B cell (primary cell): ENCODE measurements around the gene ERC1. TPM values are rescaled to one million over a fixed set of nuclear protein-coding genes. Genes with fewer than 3 reads are reported as not detected.
"Not testable (repeated sequence)": the region's sequence is repeated elsewhere in the genome, so short reads cannot be mapped to it uniquely, and the experiment has no call there.

Experiments used
- ATAC-seq: fragments of 200-7000 bp; cut with Tn5 transposase; one replicate; pipeline ENCODE4 v1.10.0; 2021; ENCODE audit warnings: low read depth, mild to moderate bottlenecking, moderate number of reproducible peaks, moderate library complexity
- CTCF ChIA-PET: fragments of 350-600 bp; sonication (Branson Sonifier 250); formaldehyde crosslinking; loops from one replicate; lab custom pipeline; 2021; ENCODE audit warnings: antibody characterized with exemption, inconsistent platforms; lab: Charles Lee
- POLR2A ChIA-PET: fragments of 350-600 bp; sonication (Branson Sonifier 250); formaldehyde crosslinking; loops from one replicate; lab custom pipeline; 2021; ENCODE audit warnings: antibody characterized with exemption; lab: Charles Lee
- DNase-seq: peaks from one replicate; pipeline ENCODE4 v3.0.0; 2013
- H2AFZ ChIP-seq: 2 replicates; pipeline ENCODE4 v1.6.1; 2012; ENCODE audit warnings: mild to moderate bottlenecking, low read depth, low read length; ENCODE audit not compliant: insufficient read depth, poor library complexity, severe bottlenecking
- H3K27ac ChIP-seq, 2 donors: 1 replicate in 1 of 2; 2 replicates in 1 of 2; pipeline ENCODE4 v1.5.1; 2012 to 2013; ENCODE audit warnings: low read length in 2 of 2, mild to moderate bottlenecking in 2 of 2, moderate library complexity in 1 of 2
- H3K27me3 ChIP-seq, 4 experiments: fragments of 200-600 bp in 1 of 4; sonication (generic) in 1 of 4; replicated peaks in 1 of 4; 1 replicate in 2 of 4; 2 replicates in 2 of 4; pipeline versions ENCODE4 v1.6.1 to v1.7.0; 2013 to 2016; ENCODE audit warnings: low read length in 3 of 4, mild to moderate bottlenecking in 2 of 4, mixed read lengths in 1 of 4, moderate library complexity in 1 of 4; ENCODE audit not compliant: insufficient read depth in 4 of 4, control insufficient read depth in 3 of 4; ENCODE audit errors: control extremely low read depth in 1 of 4
- H3K36me3 ChIP-seq, 2 experiments: replicated peaks in 1 of 2; 1 replicate in 1 of 2; 2 replicates in 1 of 2; pipeline versions ENCODE4 v1.6.1 to v1.7.1; 2013; ENCODE audit warnings: low read length in 1 of 2; ENCODE audit not compliant: insufficient read depth in 2 of 2, control insufficient read depth in 1 of 2; ENCODE audit errors: control extremely low read depth in 1 of 2, extremely low read depth in 1 of 2
- H3K4me1 ChIP-seq, 2 donors: fragments of 200-600 bp in 1 of 2; sonication (generic) in 1 of 2; 1 replicate in 1 of 2; 2 replicates in 1 of 2; pipeline versions ENCODE4 v1.5.1 to v1.6.1; 2013 to 2017; ENCODE audit warnings: low read length in 2 of 2; ENCODE audit not compliant: control insufficient read depth in 2 of 2, insufficient read depth in 2 of 2
- H3K4me2 ChIP-seq: replicated peaks from 2 replicates; pipeline ENCODE3; 2012; ENCODE audit warnings: mild to moderate bottlenecking, low read depth, low read length; ENCODE audit not compliant: poor library complexity, severe bottlenecking
- H3K4me3 ChIP-seq, 5 experiments: fragments of 200-600 bp in 1 of 5; sonication (generic) in 1 of 5; 1 replicate in 3 of 5; 2 replicates in 2 of 5; pipeline versions ENCODE4 v1.5.1 to v1.7.0; 2011 to 2016; ENCODE audit warnings: low read length in 4 of 5, mild to moderate bottlenecking in 4 of 5, low read depth in 2 of 5, control low read depth in 1 of 5, moderate library complexity in 1 of 5; ENCODE audit not compliant: insufficient read depth in 1 of 5; ENCODE audit errors: control extremely low read depth in 1 of 5, extremely low read depth in 1 of 5
- H3K79me2 ChIP-seq: fragments of 200-600 bp; sonication (generic); one replicate; pipeline ENCODE4 v1.6.0; 2016; ENCODE audit warnings: low read length; ENCODE audit not compliant: control insufficient read depth, insufficient read depth
- H3K9ac ChIP-seq: fragments of 200-600 bp; sonication (generic); 2 replicates; pipeline ENCODE4 v1.6.1; 2017; ENCODE audit warnings: mild to moderate bottlenecking, low read length, moderate library complexity
- H3K9me3 ChIP-seq, 3 donors: one replicate each; pipeline versions ENCODE4 v1.6.1 to v1.7.1; 2013; ENCODE audit warnings: low read length in 2 of 3; ENCODE audit not compliant: control insufficient read depth in 2 of 3, insufficient read depth in 1 of 3; ENCODE audit errors: control extremely low read depth in 1 of 3
- H4K20me1 ChIP-seq: 2 replicates; pipeline ENCODE4 v1.6.0; 2012; ENCODE audit warnings: mild to moderate bottlenecking, low read length; ENCODE audit not compliant: insufficient read depth, control insufficient read depth, poor library complexity, severe bottlenecking
- H3K27ac Mint-ChIP-seq: one replicate; pipeline ENCODE4 v1.8.0; 2021; ENCODE audit warnings: mixed read lengths
- H3K27me3 Mint-ChIP-seq: one replicate; pipeline ENCODE4 v1.8.0; 2021; ENCODE audit warnings: mixed read lengths
- H3K4me1 Mint-ChIP-seq: one replicate; pipeline ENCODE4 v1.8.0; 2021; ENCODE audit warnings: mixed read lengths
- H3K4me3 Mint-ChIP-seq: one replicate; pipeline ENCODE4 v1.8.0; 2021; ENCODE audit warnings: mixed read lengths
- H3K9me3 Mint-ChIP-seq: one replicate; pipeline ENCODE4 v1.8.0; 2022; ENCODE audit warnings: mixed read lengths; ENCODE audit not compliant: insufficient read depth
- EZH2 ChIP-seq: IDR thresholded peaks from 2 replicates; pipeline ENCODE4 v1.6.1; 2012; ENCODE audit warnings: borderline replicate concordance, low read depth, mild to moderate bottlenecking, moderate library complexity, low read length; ENCODE audit not compliant: insufficient read depth, poor library complexity, severe bottlenecking
- WGBS: methylation state at CpG from one replicate; pipeline ENCODE4 v1.1.5; 2013; ENCODE audit warnings: missing lambda C conversion rate; ENCODE audit not compliant: insufficient coverage; 5-methylcytosine and 5-hydroxymethylcytosine counted together
- intact Hi-C: fragments of 100-400 bp; cut with micrococcal nuclease; formaldehyde crosslinking; loops from one replicate; pipeline ENCODE4 v1.10.0; 2022
- polyA plus RNA-seq: library from polyadenylated mRNA; depleted of rRNA; stranded (reverse); fragments of >200 nt; gene quantifications from 2 replicates; pipeline ENCODE4 v1.2.3, GENCODE V29; 2012
- total RNA-seq, 2 donors: library from RNA; stranded (reverse); fragments of 120-200 nt in 1 of 2; gene quantifications; 1 replicate in 1 of 2; 2 replicates in 1 of 2; pipeline versions ENCODE4 v1.2.3 to v1.2.4, GENCODE V29; 2013 to 2022
- TF ChIP-seq, protein P1 (sequence below): fragments of 200-600 bp; IDR thresholded peaks from one replicate; pipeline ENCODE4 v1.8.0; 2022; ENCODE audit warnings: antibody characterized with exemption, mild to moderate bottlenecking

The ERC1 gene
- total and polyA plus RNA-seq, 2 donors (not counting 1 experiment from before 2014, with no cell fraction given), result 4.0 to 77.6 TPM

DNA sequence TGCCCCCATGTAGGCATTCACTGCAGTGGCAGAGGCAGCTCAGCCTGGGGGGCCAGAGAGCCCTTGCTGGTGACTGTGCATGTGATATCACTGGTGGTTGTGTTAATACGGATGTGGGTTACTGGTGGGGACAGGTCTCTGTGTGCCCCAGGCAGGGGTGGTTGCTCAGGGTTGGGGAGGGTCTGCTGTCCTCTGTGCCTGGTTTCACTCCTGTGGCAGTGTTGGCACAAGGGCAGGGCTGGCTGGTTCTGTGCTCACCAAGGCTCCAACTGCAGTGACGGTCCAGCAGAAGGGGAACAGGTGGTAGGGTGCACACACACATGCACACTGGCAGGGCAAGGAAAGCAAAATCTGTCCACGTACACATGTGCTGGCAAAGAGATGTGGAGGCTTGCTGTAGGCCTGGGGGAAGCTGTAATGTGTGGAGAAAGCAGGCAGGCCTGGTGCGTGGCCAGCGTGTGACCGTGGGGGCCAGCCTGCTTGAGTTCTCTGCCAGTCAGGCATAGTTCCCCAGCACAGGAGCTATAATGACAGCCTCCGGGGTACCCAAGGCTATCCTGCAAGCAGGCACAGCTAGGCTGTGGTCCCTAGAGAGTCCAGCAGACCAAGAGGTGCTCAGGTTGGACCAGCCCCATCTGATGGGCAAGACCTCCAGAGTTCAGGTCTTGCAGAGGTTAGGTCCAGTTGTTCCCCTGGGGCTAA, 348.7 kb downstream of the ERC1 start:
- Histone ChIP-seq H3K9ac (no peak overlapping the region), H3K36me3 (no peaks in the 10 kb centered on the region), H3K27ac (no peak overlapping the region), H3K4me2 (no peak overlapping the region), H4K20me1 (peaks cover 4% of the 10 kb centered on the region), H2AFZ (no peak overlapping the region), H3K79me2 (no peaks in the 10 kb centered on the region), H3K4me1 (no peaks in the 10 kb centered on the region), H3K4me3 (no peak overlapping the region), H3K9me3 (peaks cover 0 to 9% (median 0%) of the 10 kb centered on the region in 3 donors), H3K27me3 (no peaks in the 10 kb centered on the region)
- ATAC-seq (no peak), DNase-seq (no peak)
- Mint-ChIP-seq H3K27ac (no peak overlapping the region), H3K4me1 (no peaks in the 10 kb centered on the region), H3K9me3 (no peaks in the 10 kb centered on the region), H3K27me3 (no peaks in the 10 kb centered on the region), H3K4me3 (no peak overlapping the region)
- ChIA-PET CTCF (no interaction called here), POLR2A (no interaction called here)
- 93% methylated on average over 7 of the region's 7 CpGs for WGBS
- TF ChIP-seq, protein P1, sequence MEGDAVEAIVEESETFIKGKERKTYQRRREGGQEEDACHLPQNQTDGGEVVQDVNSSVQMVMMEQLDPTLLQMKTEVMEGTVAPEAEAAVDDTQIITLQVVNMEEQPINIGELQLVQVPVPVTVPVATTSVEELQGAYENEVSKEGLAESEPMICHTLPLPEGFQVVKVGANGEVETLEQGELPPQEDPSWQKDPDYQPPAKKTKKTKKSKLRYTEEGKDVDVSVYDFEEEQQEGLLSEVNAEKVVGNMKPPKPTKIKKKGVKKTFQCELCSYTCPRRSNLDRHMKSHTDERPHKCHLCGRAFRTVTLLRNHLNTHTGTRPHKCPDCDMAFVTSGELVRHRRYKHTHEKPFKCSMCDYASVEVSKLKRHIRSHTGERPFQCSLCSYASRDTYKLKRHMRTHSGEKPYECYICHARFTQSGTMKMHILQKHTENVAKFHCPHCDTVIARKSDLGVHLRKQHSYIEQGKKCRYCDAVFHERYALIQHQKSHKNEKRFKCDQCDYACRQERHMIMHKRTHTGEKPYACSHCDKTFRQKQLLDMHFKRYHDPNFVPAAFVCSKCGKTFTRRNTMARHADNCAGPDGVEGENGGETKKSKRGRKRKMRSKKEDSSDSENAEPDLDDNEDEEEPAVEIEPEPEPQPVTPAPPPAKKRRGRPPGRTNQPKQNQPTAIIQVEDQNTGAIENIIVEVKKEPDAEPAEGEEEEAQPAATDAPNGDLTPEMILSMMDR, result no peak
- no peak for TF ChIP-seq EZH2
- intact Hi-C loops, result no loop called here

DNA sequence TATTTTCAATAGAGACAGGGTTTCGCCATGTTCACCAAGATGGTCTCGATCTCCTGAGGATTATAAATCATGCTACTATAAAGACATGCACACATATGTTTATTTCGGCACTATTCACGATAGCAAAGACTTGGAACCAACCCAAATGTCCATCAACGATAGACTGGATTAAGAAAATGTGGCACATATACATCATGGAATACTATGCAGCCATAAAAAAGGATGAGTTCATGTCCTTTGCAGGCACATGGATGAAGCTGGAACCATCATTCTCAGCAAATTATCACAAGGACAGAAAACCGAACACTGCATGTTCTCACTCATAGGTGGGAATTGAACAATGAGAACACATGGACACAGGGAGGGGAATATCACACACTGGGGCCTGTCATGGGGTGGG, 350.2 kb downstream of the ERC1 start:
- H3K4me3 Mint-ChIP-seq, CTCF ChIA-PET, H3K9me3 Mint-ChIP-seq, H2AFZ ChIP-seq, ATAC-seq, H3K4me1 Mint-ChIP-seq, H3K9ac ChIP-seq, H3K27me3 Mint-ChIP-seq, H3K4me2 ChIP-seq, POLR2A ChIA-PET, H3K36me3 ChIP-seq, H3K27me3 ChIP-seq, H3K79me2 ChIP-seq, H4K20me1 ChIP-seq, H3K9me3 ChIP-seq, H3K4me1 ChIP-seq, H3K27ac ChIP-seq, intact Hi-C loops, H3K4me3 ChIP-seq, H3K27ac Mint-ChIP-seq, DNase-seq: not testable (repeated sequence)
- no CpG with 5 or more reads among the region's 6 CpGs for WGBS
